GM19463 (cell line): ENCODE measurements around the gene MUC5B.
"Not testable (repeated sequence)": the region's sequence is repeated elsewhere in the genome, so short reads cannot be mapped to it uniquely, and the experiment has no call there.

Experiments
- ATAC-seq: cut with Tn5 transposase; IDR thresholded peaks from one replicate; pipeline ENCODE4 v1.9.1; 2021; ENCODE audit warnings: mild to moderate bottlenecking, moderate library complexity; ENCODE audit not compliant: unreplicated experiment

MUC5B gene

DNA sequence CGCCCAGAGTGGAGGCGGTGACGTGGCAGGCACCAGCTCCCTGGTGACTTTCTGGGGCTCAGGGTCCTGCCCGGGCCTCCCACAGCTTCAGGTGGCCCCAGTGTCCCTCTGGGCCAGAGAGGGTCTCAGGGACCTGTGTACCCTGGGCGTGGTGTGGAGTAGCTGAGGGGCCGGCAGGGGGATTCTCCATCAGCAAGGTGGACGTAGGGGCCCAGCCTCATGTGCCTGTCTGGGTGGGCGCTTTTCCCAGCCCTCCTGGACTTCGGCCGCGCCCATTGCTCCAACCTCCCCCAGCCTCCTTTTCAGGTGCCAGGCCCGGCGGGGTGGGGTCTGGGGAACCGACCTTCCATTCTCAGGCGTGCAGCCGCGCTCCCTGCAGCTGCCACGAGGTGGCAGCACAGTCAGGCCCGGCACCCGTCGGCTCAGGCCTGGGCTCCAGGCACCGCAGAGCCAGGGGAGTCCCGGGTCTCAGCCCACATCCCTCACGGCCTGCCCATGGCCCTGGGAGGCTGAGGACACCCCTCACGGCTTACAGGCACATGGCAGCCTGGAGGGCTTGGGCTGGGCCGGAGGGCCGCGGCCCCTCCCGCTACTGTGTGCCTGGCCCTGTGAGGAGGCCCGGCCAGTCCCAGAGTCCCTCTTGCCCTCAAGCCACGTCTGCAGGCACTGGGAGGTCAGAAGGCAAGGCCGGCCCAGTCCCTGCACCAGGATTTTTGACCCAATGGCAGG is 19.9 kb upstream of the MUC5B start:
- no peak for ATAC-seq

DNA sequence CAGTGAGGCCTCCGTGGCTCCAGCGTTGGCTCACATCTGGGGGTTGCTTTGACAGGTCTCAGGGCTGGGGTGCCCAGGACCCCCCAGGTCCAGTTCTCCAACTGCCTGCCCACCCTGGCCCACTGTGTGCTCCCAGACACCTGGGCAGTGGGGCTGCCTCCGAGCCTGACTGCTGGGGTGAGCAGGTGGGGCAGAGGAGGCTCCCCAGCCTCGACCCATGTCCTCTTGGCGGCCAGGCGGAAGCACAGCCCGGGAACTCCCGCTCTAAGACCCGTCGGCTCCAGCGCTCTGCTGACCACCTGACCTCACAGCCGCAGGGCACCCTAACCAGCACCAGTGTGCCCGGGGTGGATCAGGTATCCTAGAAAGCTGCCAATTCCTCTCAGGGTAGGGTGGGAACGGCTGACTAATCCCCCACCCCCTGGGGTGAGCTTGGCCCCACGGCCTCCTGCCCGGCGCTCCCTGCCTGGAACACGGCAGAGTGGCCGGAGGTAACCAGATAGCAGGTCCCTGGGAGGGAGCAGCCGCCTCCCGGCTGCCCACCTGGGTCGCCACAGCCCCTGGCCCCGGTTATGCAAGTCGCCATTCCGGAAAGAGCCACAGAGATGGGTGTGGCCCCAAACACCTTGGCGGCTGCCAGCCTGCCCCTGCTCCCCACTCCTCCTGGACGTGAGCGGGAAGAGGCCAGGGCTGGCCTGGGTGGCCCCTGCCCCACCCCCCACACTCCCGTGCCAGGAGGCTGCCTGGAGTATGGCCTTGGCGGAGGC is 19.2 kb upstream of the MUC5B start:
- ATAC-seq = no peak

DNA sequence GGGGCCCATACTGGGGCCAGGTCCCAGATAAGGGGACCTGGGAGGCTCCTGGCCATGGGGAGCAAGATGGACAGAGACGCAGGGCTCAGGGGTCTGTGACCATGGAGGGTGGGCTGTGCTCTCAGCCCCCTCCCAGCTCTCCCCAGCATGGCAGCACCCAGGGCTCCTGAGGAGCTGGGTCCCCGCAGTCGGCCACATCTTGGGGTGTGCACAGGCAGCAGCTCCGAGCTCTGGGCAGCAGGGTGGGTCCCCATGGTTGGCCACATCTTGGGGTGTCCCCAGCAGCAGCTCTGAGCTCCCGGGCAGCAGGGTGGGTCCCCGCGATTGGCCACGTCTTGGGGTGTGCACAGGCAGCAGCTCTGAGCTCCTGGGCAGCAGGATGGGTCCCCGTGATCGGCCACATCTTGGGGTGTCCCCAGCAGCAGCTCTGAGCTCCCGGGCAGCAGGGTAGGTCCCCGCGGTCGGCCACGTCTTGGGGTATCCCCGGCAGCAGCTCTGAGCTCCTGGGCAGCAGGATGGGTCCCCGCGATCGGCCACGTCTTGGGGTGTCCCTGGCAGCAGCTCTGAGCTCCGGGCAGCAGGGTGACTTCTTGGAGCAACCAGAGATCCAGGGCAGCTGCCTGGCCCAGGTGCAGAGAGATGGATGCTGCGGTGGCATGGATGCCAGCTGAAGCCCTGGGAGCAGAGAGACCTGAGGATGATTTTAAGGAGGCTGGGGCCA is 18.3 kb upstream of the MUC5B start:
- ATAC-seq = no peak

DNA sequence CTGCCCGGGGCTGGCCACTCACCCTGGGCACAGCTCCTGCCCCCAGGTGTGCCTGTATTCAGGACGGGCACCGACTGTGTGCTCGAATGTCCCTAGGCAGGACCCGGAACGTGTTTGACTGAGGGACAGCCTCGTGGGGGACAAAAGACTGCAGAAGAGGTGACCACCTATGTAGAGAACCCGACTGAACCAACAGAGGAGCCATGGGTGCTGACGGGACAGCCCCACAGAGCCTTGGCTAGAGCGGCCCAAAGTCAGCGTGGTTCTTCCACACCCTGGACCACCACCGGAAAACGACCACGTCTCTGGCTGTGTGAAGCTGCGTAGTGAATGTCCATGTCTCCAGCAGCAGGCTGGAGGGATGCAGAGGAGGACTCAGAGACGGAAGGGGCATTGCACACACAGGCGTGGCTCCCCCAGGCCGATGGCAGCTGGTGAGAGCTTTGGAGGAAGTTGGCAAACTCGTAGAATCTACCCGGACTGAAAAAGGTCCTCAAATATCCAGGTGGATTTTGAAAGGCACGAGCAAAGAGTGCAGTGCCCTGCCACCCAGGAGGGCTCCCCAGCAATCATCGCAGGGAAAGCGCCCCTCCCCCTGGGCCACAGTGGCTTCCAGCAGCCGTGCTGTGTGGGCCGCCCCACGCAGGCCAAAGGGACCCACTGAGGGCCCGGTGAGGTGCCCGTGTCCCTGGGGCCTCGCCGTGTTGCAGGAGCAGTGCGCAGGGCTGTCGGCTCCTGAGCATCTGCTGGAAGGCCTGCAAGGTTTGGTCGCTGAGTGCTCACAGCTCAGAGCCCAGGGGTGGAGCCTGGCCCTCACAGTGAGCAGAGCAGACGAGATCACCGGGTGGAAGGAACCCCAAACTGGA is 17.5 kb upstream of the MUC5B start:
- no peak for ATAC-seq

DNA sequence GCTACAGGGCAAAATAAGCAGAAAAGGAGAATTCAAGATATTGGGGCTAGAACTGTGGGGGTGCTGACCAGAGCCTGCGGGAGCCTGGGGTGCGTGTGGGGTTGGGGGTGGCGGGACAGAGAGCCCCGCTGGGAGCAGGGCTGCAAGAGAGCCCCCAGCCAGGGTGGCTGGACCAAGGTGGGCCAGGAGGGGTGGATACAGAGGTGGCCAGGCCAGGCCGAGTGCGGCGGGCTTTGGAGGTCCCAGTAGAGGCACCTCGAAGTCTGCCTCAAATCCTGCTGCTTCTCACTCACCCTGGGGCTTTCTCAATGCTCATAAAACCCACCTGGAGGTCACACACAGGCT is 16.9 kb upstream of the MUC5B start:
- no peak for ATAC-seq

DNA sequence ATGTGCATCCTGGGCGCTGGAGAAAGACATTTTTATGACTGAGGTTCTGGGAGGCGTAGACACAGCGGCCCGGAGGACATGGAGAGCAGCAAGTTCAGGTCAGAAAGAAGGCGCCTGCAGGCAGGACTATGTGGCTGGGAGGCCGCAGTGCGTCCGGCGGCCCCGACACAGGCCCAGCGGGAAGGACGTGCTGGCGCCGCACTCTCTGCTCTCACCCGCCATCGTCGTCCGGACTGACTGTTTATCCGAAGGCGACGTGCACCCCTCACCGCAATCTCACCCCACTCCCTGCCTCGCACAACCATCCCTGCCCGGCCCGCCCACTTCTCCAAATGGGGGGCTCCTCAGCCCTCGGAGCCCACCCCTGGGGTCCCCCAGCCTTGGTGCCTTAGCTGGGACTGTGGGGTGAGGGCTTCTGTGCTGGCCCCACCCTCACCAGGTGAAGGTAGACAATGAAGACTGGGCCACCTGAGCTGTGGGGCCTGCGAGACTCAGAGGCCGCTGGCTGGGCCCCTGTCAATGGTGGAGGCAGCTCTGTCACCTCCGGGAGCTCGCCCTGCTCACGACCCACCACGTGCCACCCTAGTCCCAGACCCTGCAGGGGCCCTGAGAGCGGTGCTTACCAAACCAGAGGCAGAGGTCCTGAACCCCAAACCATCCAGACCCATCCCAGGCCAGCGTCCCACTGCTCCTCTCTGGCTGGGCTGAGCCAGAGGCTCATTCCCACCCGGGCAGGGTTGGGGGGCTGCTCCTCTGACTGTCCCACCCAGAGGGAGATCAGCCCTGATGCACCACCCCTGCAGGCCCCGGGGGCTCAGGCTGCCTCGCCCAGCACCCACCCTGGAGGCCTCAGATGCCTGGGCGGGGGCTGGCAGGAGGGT is 16.2 kb upstream of the MUC5B start:
- no peak for ATAC-seq

DNA sequence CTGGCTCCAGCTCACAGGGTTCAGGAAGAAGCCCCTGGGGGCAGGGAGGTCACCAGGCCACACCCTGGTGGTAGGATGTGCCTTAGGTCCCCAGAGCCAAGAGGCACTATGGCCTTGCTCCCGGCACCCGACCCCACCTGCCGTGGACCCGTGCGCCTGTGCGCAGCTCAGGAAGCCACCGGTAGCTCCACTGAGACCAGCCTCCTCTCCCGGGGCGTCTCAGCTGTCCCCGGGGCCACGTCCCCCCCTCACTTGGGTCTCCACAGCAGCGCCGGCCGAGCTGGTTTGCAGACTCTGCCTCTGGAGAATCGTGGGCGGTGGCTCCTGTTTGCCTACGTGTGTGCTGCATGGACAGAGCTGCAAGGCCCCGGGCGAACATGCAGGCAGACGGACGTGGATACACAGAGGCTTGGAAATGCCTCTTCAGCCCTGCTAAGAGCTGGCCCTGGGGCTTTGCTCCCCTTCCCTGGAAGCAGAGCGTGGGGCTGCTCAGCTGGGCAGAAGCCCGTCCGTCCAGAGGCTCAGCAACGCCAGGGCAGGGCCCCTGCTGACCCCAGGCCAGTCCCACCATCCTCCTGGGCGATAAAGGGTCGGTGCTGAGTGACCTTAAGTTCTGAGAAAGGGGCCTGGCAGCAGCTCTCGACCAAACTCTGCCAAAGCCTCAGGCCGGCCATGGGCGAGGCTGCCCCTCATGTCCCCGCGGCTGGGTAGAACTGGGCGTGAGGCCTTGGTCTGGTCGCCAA is 15.3 kb upstream of the MUC5B start:
- ATAC-seq = no peak

DNA sequence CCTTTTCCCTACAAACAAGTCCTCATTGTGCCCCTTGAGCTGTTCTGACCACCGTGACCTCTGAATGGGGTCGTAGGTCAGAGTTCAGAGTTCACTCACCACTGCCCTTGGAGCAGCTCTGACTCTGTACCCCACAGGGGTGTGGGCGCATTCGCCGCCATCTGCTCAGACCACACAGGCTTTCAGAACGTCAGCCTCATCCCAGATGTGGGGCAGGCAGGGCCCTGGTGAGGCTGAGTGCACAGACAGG is 14.8 kb upstream of the MUC5B start:
- ATAC-seq = no peak

DNA sequence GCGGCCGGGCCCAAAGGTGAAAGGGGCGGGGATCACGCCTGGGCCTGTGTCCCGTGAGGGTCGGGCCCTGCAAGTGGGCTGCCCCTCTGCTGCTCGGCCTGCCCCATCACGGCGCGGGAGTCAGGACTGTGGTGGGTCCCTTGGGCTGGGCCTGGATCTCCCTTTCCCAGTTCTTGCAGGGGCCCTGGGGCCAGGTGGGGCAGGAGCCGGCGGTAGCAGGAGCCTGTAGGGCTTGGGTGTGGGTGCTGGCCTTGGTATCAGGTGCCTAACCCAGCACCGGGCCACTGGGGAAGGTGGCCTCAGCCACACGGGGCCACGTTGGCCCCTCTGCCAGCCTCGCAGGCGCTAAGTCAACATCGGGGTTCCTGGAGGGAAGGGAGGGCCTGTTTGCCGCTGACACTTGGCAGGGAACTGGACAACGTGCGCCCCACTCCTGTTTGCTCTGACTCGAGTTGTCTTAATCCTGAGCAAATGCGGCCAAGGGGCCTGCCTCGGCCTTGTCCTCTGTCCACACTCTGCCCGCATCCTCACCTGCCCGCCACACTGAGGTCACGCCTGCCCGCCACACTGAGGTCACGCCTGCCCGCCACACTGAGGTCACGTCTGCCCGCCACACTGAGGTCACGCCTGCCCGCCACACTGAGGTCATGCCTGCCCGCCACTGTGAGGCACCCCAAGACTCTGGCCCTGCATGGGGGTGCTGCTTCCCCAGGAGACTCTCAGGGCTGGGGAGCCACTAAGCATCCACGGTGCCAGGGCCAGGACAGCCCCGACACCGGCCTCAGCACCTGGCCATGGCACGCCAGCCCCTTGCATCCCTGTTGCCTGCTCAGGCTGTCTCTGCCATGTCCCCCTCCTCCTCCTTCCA is 14.2 kb upstream of the MUC5B start:
- ATAC-seq = no peak

DNA sequence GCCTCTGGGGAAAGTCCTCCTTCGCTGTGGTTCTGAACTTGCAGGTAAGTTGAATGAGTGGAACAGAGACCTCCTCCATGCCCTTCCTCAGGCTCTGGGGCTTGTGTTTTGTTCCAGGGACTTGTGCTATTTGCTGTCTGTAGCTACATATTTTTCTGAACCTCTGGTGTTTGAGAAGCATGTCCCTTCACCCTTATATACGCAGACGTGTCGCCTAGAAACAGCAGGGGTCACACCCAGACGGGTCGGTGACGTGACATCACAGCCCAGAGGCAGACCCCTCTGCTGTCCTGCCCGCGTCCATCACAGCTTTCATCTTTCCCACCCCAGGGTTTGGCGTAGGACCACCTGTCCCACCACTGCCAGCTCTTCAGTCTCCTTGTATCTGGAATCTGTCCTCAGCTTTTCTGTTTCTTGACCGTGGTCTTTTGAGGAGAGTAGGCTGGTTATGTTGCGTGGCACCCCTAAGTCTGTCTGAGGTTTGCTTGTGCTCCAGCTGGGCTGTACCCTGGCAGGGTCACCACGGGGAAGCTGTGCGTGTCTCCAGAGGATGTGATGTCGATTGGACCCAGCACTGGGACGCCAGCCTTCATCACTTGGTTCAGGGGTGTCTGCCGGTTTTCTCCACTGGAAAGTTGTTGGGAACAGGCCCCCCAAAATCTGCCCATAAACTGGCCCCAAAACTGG is 13.4 kb upstream of the MUC5B start:
- ATAC-seq = no peak

DNA sequence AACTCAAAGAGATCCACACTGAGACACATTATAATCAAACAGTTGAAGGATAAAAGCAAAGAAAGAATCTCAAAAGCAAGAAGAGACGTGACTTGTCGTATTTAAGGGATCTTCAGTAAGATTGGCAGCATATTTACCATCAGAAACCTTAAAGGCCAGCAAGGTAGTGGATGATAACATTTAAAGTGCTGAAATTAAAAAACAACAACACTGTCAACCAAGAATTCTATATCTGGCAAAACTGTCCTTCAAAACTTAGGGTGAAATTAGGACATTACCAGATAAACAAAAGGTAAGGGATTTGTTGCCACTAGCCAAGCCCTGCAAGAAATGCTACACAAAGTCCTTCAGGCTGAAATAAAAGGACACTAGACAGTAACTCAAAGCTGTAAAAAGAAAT is 11.0 kb upstream of the MUC5B start:
- ATAC-seq = no peak

DNA sequence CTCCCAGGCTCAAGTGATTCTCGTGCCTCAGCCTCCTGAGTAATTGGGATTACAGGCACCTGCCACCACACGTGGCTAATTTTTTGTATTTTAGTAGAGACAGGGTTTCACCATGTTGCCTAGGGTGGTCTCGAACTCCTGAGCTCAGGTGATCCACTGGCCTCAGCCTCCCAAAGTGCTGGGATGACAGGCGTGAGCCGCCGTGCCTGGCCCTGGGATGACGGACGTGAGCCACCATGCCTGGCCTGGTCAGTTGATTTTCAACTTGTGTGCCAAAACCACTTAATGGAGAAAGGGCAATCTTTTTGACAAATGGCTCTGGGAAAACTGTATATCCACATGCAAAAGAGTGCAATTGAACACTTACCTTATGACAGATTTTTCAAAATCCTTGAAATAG is 7.0 kb upstream of the MUC5B start:
- not testable (repeated sequence) for ATAC-seq

DNA sequence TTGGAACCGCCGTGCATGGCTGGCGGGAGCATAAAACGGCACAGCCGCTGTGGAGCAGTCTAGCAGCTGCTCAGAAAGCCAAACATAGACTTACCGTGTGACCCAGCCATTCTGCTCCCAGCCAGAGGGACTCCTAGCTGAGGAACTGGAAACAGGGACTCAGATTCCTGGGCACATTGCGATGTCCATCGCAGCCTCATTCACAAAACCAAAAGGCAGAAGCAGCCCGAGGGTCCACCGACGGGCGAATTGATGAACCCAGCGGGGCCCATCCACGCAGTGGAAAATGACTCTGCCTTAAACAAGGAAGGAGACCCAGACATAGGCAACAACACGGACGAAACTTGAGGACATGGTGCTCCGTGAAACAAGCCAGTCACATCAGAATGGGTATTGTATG is 5.7 kb upstream of the MUC5B start:
- ATAC-seq = no peak

DNA sequence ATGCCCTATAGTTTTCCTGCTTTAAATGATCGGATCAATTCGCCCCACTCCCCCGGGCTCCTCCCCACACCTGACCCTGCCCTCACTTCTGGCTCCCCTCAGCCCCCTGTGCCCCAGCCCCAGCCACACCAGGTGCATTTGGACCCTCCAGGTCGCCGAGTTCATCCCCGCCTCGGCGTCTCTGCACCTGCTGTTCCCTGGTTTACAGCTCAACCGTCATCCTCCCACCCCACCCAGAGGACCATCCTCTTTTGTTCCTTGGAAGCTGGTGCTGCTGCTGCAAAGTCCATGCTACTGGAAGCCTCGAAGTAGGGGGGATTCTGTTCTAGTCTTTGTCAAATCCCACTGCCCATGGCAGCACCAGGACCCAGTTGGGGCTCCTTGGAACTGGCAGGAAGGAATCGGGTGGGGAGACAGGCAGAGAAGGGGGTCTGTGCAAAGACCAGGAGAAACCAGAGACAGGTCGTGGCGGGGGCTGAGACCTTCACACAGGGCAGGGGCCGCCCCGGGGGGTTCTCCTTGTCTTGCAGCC is 4.5 kb upstream of the MUC5B start:
- no peak for ATAC-seq

DNA sequence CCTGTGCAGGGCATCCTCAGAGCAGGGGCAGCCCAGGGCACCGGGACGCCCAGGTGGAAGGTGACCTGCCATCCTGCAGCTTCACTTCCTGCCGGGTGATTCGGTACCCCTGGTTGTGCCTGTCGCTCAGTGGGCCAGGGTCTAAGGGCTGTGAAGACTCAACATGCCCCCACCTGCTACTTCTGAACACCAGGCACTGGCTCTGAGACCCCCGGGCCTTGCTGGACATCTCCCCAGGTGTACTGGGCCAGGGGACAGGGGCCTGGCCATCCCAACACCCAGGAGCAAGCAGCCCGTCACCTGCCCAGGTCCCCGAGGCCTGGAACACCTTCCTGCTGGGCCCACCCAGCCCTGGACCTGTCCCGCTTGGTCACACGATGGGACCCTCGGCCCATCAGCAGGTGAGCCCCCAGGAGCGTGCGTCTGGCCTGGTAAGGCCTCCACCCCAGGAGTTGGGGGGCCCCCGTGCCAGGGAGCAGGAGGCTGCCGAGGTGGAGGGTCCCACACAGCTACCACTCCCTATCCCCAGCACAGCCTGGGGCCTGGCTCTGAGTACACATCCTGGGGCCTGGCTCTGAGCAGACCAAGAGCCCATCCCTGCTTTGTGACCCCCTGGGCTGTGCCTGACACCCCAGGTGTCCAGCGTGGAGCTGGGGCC is 3.9 kb upstream of the MUC5B start:
- ATAC-seq = no peak

DNA sequence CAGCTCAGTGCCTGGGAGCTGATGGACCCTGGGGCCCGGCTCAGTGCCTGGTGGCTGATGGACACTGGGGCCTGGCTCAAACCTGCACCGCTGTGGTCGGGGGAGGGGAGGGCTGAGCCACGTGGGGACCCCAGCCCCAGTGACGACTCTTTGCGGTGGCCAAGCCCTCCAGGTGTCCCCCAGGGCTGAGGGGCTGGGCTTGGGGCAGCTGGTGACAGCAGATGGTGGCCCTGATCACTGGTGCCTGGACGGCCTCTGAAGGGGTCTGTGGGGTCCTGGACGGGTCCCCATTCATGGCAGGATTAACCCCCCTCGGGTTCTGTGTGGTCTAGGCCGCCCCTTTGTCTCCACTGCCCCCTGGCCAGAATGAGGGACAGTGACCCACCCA is 3.4 kb upstream of the MUC5B start:
- no peak for ATAC-seq
